Esophagus (tissue), 2 donors: Measurements from ENCODE around the gene SLC6A2. TPM values are rescaled to one million over a fixed set of nuclear protein-coding genes. Genes with fewer than 3 reads are reported as not detected.

Source experiments
- H3K27ac ChIP-seq, 2 donors: one replicate each; pipeline ENCODE4 v1.5.1; 2013; ENCODE audit warnings: low read depth in 2 of 2, mild to moderate bottlenecking in 2 of 2, inconsistent platforms in 1 of 2, low read length in 1 of 2, moderate library complexity in 1 of 2
- H3K27me3 ChIP-seq, 2 donors: one replicate each; pipeline ENCODE4 v1.6.1; 2013; ENCODE audit warnings: low read length in 2 of 2, control low read depth in 1 of 2, mild to moderate bottlenecking in 1 of 2; ENCODE audit not compliant: insufficient read depth in 2 of 2, control insufficient read depth in 1 of 2
- H3K36me3 ChIP-seq, 2 donors: one replicate each; pipeline ENCODE4 v1.6.1; 2013; ENCODE audit warnings: low read length in 1 of 2; ENCODE audit not compliant: control insufficient read depth in 2 of 2, insufficient read depth in 2 of 2
- H3K4me1 ChIP-seq, 2 donors: one replicate each; pipeline ENCODE4 v1.6.1; 2013; ENCODE audit warnings: low read length in 1 of 2; ENCODE audit not compliant: control insufficient read depth in 2 of 2, insufficient read depth in 2 of 2
- H3K4me3 ChIP-seq, 2 donors: one replicate each; pipeline ENCODE4 v1.5.1; 2013; ENCODE audit warnings: low read length in 2 of 2, mild to moderate bottlenecking in 2 of 2, low read depth in 1 of 2, moderate library complexity in 1 of 2
- H3K9me3 ChIP-seq, 2 donors: one replicate each; pipeline ENCODE4 v1.6.1; 2013; ENCODE audit warnings: mild to moderate bottlenecking in 2 of 2, low read depth in 1 of 2, low read length in 1 of 2, moderate library complexity in 1 of 2; ENCODE audit not compliant: control insufficient read depth in 2 of 2, insufficient read depth in 1 of 2
- WGBS, 2 donors: extraction: QIAGEN DNeasy Blood & Tissue Kit; methylation state at CpG; one replicate each; pipeline ENCODE4 v1.1.7; 2013; 5-methylcytosine and 5-hydroxymethylcytosine counted together
- polyA plus RNA-seq, 2 donors: library from polyadenylated mRNA; stranded (reverse); fragments of 200-250 nt; gene quantifications; one replicate each; pipeline ENCODE4 v1.2.3, GENCODE V29; 2013
- donor health status: healthy with polysubstance abuse.
- donor health status: Bipolar disorder and iron deficiency.

The SLC6A2 gene
- polyA plus RNA-seq, 2 donors, result 0.06 to 0.10 TPM

DNA sequence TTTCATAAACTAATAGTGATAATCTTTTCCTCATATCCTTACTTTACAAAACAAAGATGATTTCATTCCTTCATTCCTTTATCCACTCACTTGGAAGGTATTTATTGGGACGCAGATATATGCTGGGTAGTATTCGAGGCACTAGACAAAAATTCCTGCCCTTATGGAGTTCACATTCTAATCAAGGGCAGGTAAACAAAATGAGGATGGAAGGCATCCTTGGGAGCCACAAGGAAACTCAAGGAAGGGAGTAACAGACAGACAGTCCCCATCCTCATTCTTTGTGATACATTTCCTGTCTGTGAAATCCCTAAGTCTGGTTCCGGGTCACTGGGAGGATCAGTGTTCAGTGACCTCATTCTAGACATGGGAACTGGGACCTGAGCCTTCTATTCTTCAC is 45.2 kb downstream of the SLC6A2 start:
- Histone ChIP-seq H3K9me3 (no peaks in the 10 kb centered on the region), H3K27ac (no peak overlapping the region), H3K27me3 (no peaks in the 10 kb centered on the region), H3K4me1 (no peaks in the 10 kb centered on the region), H3K36me3 (no peaks in the 10 kb centered on the region), H3K4me3 (no peak overlapping the region)
- 84 to 86% methylated on average over 3 of the region's 3 CpGs for WGBS, 2 donors

- no peak overlapping the region for H3K4me3 ChIP-seq
- H3K9me3 ChIP-seq, result no peaks in the 10 kb centered on the region
- no peaks in the 10 kb centered on the region for H3K4me1 ChIP-seq
- WGBS, 2 donors, result 59 to 62% methylated on average over 9 of the region's 9 CpGs
- H3K36me3 ChIP-seq, result no peaks in the 10 kb centered on the region
- H3K27ac ChIP-seq, result no peak overlapping the region
- no peaks in the 10 kb centered on the region for H3K27me3 ChIP-seq
Observed at GRCh38 chr16:55701442-55702319, 45.9 kb downstream of the SLC6A2 start.

- H3K27me3 ChIP-seq, result no peaks in the 10 kb centered on the region
- H3K4me1 ChIP-seq, result no peaks in the 10 kb centered on the region
- H3K4me3 ChIP-seq, result no peak overlapping the region
- 41 to 42% methylated on average over 10 of the region's 10 CpGs for WGBS, 2 donors
- no peaks in the 10 kb centered on the region for H3K36me3 ChIP-seq
- H3K9me3 ChIP-seq, result no peaks in the 10 kb centered on the region
- no peak overlapping the region for H3K27ac ChIP-seq
Observed at GRCh38 chr16:55703003-55704001, 47.5 kb downstream of the SLC6A2 start.

- Histone ChIP-seq H3K36me3 (no peaks in the 10 kb centered on the region), H3K4me1 (no peaks in the 10 kb centered on the region), H3K27ac (no peak overlapping the region), H3K27me3 (peaks cover 0 to 2% of the 10 kb centered on the region in 2 donors), H3K9me3 (peaks cover 0 to 4% of the 10 kb centered on the region in 2 donors), H3K4me3 (no peak overlapping the region)
- 31 to 55% methylated on average over 1 of the region's 1 CpG for WGBS, 2 donors
Observed at GRCh38 chr16:55706739-55707384, 51.1 kb downstream of the SLC6A2 start.

GRCh38 chr16:55709801-55710200 is 54.0 kb downstream of the SLC6A2 start:
- H3K4me1 ChIP-seq, result no peaks in the 10 kb centered on the region
- no peak overlapping the region for H3K4me3 ChIP-seq
- H3K9me3 ChIP-seq, result peaks cover 0 to 4% of the 10 kb centered on the region in 2 donors
- no peaks in the 10 kb centered on the region for H3K36me3 ChIP-seq
- WGBS, 2 donors, result 74 to 83% methylated on average over 5 of the region's 5 CpGs
- no peak overlapping the region for H3K27ac ChIP-seq
- H3K27me3 ChIP-seq, result peaks cover 0 to 2% of the 10 kb centered on the region in 2 donors

DNA sequence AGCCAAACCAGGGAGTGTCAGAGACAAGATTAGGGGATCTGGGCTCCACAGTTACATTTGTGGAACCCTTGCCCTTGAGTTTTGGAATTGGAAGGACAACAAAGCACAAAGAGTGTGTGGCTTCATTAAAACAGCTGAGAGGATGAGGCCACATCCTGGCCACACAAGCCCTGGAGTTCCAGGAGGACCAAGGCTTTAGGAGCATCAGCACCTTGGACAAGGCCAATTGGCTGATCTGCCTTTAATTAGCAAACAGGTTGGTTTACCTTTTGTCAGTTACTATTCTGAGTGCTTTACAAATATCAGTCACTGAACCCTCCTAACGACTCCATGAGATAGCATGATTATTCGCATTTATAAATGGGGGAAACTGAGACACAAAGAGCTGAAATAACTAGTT is 54.7 kb downstream of the SLC6A2 start:
- no peaks in the 10 kb centered on the region for H3K36me3 ChIP-seq
- no peak overlapping the region for H3K27ac ChIP-seq
- H3K4me3 ChIP-seq, result no peak overlapping the region
- WGBS, 2 donors, result 34 to 37% methylated on average over 2 of the region's 2 CpGs
- H3K27me3 ChIP-seq, result peaks cover 0 to 2% of the 10 kb centered on the region in 2 donors
- H3K4me1 ChIP-seq, result no peaks in the 10 kb centered on the region
- peaks cover 0 to 4% of the 10 kb centered on the region in 2 donors for H3K9me3 ChIP-seq

- Histone ChIP-seq H3K27me3 (peaks cover 0 to 2% of the 10 kb centered on the region in 2 donors), H3K4me1 (no peaks in the 10 kb centered on the region), H3K9me3 (peaks cover 0 to 4% of the 10 kb centered on the region in 2 donors), H3K27ac (no peak overlapping the region), H3K4me3 (no peak overlapping the region), H3K36me3 (no peaks in the 10 kb centered on the region)
- WGBS, 2 donors, result 26 to 31% methylated on average over 10 of the region's 10 CpGs
Observed at GRCh38 chr16:55711959-55712876, 56.4 kb downstream of the SLC6A2 start.

DNA sequence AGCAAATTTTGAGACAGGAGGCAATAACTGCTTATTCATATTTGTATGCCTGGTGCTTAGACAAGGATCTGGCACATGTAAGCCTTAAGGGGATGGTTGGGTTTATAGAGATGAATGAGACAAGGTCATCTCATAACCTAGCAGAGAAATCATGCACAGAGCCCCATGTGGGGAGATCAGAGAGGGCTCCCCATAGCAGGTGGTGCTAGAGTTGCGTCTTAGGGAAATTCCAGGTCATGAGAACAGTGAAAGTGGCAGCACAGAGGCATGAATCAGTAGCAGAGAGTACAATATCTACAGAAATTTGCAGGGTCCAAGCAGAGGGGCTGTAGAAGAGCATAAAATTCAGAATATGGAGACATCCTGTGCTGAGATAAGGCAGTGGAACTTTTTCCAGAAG is 57.3 kb downstream of the SLC6A2 start:
- H3K4me1 ChIP-seq, result no peaks in the 10 kb centered on the region
- H3K36me3 ChIP-seq, result no peaks in the 10 kb centered on the region
- H3K9me3 ChIP-seq, result peaks cover 0 to 4% of the 10 kb centered on the region in 2 donors
- H3K4me3 ChIP-seq, result no peak overlapping the region
- WGBS, 2 donors, result 67 to 87% methylated on average over 1 of the region's 1 CpG
- H3K27me3 ChIP-seq, result peaks cover 0 to 2% of the 10 kb centered on the region in 2 donors
- no peak overlapping the region for H3K27ac ChIP-seq
